GM12892 (cell line): ENCODE data around the gene PLA2G7. TPM values are rescaled to one million over a fixed set of nuclear protein-coding genes. Genes with fewer than 3 reads are reported as not detected.
"Not testable (repeated sequence)": the region's sequence is repeated elsewhere in the genome, so short reads cannot be mapped to it uniquely, and the experiment has no call there.

Experiments used
- DNase-seq: peaks from one replicate; pipeline ENCODE4 v3.0.0; 2011; ENCODE audit not compliant: insufficient read length
- FAIRE-seq: peaks from 2 replicates; lab custom pipeline; 2011; peaks lifted over from hg19 to GRCh38; lab: Jason Lieb, UNC
- POLR2A ChIP-seq: IDR thresholded peaks from 2 replicates; pipeline ENCODE4 v1.6.1; 2011; ENCODE audit warnings: low read depth, low read length, control low read depth
- POLR2AphosphoS5 ChIP-seq: IDR thresholded peaks from 2 replicates; pipeline ENCODE4 v1.6.1; 2011; ENCODE audit warnings: low read depth, low read length, control low read depth
- TAF1 ChIP-seq: IDR thresholded peaks from 2 replicates; pipeline ENCODE4 v1.6.1; 2011; ENCODE audit warnings: low read depth, mild to moderate bottlenecking, control low read depth, low read length, borderline replicate concordance
- polyA plus RNA-seq: library from polyadenylated mRNA; unstranded; fragments of >200 nt; gene quantifications from one replicate; pipeline ENCODE4 v1.2.1, GENCODE V29; 2012; ENCODE audit warnings: missing spikeins, inconsistent platforms; ENCODE audit not compliant: missing spikeins

Gene PLA2G7
- not detected for polyA plus RNA-seq

- FAIRE-seq (no peak), DNase-seq (peak; percentile 4)
- TF ChIP-seq TAF1 = no peak
- no peak for TF ChIP-seq POLR2A
- TF ChIP-seq POLR2AphosphoS5 = no peak
Measured at GRCh38 chr6:46734867-46735719, at the start of gene PLA2G7. Gene PLA2G7 (minus strand): TSS chr6:46735375. CDS start chr6:46722891, 12,484 bp downstream.

GRCh38 chr6:46784535-46784934 is 49.4 kb upstream of the PLA2G7 start:
- TF ChIP-seq POLR2AphosphoS5 = no peak
- TF ChIP-seq TAF1 = no peak
- TF ChIP-seq POLR2A = no peak
- FAIRE-seq (no peak), DNase-seq (no peak)

DNA sequence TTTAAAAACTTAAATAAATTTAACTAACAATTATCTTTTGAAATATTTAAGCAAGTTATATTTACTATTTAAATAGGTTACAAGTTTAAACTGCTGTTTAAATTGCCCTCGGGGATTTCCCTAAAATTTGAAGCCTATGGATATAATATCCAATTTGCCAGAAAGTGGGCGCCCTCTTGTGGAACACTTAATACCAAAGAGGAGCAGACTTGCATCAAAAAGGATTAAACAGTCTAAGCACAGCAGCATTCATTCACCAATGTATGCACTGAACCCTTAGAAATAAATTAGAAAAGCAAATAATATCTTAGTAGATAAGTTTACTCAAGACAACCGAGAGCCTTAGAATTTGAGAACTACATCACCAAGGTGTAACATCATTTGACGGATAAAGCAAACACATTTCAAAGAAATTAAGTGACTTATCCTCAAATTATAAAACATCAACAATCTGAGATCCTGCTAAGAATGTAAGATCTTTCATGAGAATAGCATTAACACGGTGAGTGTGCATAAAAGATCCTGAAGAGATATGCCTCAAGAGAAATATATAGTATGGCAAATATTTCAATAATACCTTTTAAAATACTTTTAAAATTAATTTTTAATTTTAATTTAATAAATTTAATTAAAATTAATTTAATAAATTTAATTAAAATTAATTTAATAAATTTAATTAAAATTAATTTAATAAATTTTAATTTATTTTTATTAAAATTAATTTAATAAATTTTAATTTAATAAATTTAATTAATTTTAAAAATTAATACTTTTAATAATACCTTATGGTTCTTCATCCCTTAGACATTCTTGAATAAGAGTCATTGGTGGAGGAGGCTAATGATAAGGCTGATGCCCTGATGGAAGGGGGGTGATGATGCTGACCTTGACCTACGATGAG is 46.6 kb upstream of the PLA2G7 start:
- FAIRE-seq = peak; percentile 73
- TF ChIP-seq POLR2AphosphoS5 (no peak), POLR2A (no peak), TAF1 (no peak)
- no peak for DNase-seq

- TF ChIP-seq TAF1 (no peak), POLR2AphosphoS5 (no peak), POLR2A (no peak)
- DNase-seq = no peak
- no peak for FAIRE-seq
Measured at GRCh38 chr6:46777476-46778346, 42.5 kb upstream of the PLA2G7 start.

DNA sequence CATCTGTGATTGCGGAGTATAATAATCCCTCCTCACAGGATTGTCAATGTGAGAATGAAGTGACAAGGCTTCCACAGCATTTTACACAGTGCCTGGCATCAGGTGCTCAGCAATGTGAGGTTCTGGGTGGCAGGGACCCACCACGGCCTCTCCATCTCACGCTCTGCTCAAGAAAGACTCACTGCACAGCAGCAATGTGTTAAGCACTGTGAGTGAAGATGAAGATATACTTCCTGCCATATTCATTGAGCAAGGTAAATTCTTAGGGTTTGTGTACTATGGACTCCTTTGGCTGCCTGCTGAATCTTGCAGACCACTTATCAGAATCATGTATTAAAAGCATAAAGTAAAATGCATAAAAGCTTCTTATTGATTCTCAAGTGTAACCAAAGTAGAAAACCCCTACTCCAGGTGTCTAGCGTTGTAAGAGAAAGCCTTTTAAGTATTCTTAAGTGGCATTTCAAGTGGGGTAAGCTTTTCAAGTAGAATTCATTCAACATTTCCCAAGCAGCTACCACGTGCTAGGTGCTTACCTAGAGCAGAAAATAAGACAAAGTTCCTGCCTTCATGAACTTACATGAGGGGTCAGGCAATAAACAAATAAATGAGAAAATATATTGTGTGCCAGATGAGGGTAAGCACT is 41.0 kb upstream of the PLA2G7 start:
- FAIRE-seq (no peak), DNase-seq (no peak)
- TF ChIP-seq POLR2A (no peak), POLR2AphosphoS5 (no peak), TAF1 (no peak)

GRCh38 chr6:46774736-46775135 is 39.6 kb upstream of the PLA2G7 start:
- not testable (repeated sequence) for FAIRE-seq, DNase-seq

DNA sequence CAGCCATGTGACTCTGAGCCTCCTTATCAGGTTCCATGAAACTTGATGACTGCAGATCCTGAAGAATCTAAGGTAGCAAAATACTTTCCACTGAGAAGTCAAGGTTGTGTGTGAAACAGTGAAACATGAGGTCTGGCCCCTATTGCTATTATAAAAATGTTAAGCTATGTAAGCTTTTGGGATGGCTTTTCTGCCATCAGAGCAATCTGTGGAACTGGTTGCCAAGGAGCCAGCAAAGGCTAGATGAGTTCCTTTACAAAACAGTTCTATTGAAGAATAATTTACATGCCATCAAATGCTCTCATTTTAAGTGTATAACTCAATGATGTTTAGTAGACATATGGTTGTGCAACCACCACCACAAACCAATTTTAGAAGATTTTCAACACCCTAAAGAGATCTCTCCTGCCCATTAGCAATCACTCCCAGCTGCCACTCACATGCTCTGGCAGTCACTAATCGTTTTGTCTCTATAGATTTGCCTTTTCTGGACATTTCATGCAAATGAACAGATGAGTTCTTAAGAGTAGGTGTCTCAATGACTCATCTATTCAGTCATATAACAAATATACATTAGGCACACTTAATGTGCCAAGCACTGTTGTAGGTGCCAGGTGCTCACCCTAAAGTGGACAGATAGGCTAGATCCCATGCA is 38.2 kb upstream of the PLA2G7 start:
- no peak for TF ChIP-seq POLR2AphosphoS5
- no peak for TF ChIP-seq TAF1
- no peak for TF ChIP-seq POLR2A
- FAIRE-seq = no peak
- DNase-seq = no peak

DNA sequence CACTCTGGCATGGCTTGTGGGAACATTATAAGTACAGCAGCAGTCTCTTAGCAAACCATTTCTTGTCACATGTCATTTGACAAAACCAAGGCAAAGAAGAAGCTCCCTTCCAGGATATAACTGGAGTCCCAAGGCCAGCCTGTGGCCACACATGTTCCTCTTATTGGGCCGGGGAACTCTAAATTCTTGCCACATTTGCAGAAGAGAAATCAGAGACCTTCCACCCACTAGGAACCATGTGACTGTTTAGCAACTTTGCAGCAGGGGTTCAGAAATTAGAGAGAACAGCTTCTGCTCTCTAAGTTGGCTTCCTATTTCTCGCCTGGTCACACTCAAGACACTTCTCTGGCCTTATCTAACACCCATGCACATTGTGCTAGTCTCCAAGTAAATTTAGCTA is 37.6 kb upstream of the PLA2G7 start:
- no peak for TF ChIP-seq TAF1
- no peak for TF ChIP-seq POLR2A
- TF ChIP-seq POLR2AphosphoS5 = no peak
- DNase-seq (no peak), FAIRE-seq (no peak)

GRCh38 chr6:46772016-46772415 is 36.8 kb upstream of the PLA2G7 start:
- TF ChIP-seq POLR2AphosphoS5 (no peak), TAF1 (no peak), POLR2A (no peak)
- DNase-seq = no peak
- FAIRE-seq = no peak

GRCh38 chr6:46764961-46765360 is 29.8 kb upstream of the PLA2G7 start:
- TF ChIP-seq POLR2A (no peak), POLR2AphosphoS5 (no peak), TAF1 (no peak)
- FAIRE-seq (no peak), DNase-seq (no peak)

DNA sequence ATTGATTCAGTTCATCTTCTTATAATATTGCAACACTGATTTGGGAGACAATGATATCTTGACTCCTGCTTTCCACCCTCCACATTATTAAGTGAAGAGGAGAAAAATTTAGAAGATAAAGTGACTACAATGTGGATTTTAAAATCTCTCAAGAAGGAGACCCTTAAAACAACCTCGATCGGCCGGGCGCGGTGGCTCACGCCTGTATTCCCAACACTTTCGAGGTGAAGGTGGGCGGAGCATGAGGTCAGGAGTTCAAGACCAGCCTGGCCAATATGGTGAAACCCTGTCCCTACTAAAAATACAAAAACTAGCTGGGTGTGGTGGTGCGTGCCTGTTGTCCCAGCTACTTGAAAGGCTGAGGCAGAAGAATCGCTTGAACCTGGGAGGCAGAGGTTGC is 29.1 kb upstream of the PLA2G7 start:
- not testable (repeated sequence) for DNase-seq, FAIRE-seq
